Measurements from ENCODE around the gene GTF3C4. TPM values are rescaled to one million over a fixed set of nuclear protein-coding genes. Genes with fewer than 3 reads are reported as not detected.

The GTF3C4 gene
- total RNA-seq, 1 experiment from 2014 or later: 42.5 TPM

- Histone ChIP-seq H3K23me2 (ENCODE audit: insufficient read length, low read depth, low read length, poor library complexity, severe bottlenecking) (peaks cover 5% of the 10 kb centered on the region), H2AK5ac (ENCODE audit: insufficient read length, low read length) (no peak overlapping the region), H2BK15ac (ENCODE audit: low read depth, low read length) (no peak overlapping the region), H3K4me1 (ENCODE audit: insufficient read depth, low read length) (peaks cover 2% of the 10 kb centered on the region; the same call in 1 of the 2 replicates), H2BK12ac (ENCODE audit: insufficient read length, low read depth, low read length) (no peak overlapping the region), H2BK5ac (ENCODE audit: insufficient read length, low read length) (no peak overlapping the region), H3K79me1 (ENCODE audit: insufficient read depth, low read depth, low read length, poor library complexity, severe bottlenecking) (peaks cover 6% of the 10 kb centered on the region), H3K9ac (ENCODE audit: extremely low read depth, insufficient read length, low read length) (peak overlapping the region; percentile 75), H3K18ac (ENCODE audit: insufficient read length, low read depth, low read length) (no peak overlapping the region), H3K27ac (ENCODE audit: insufficient read length, low read depth, low read length) (peak overlapping the region; percentile 29), H2BK120ac (ENCODE audit: low read depth, low read length, poor library complexity, severe bottlenecking) (no peak overlapping the region), H3T11ph (ENCODE audit: low read length) (no peak overlapping the region), H3K79me2 (ENCODE audit: insufficient read depth, low read length) (peaks cover 36% of the 10 kb centered on the region; the same call in 1 of the 2 replicates), H3K56ac (ENCODE audit: insufficient read length, low read depth, low read length) (no peak overlapping the region), H3K27me3 (ENCODE audit: insufficient read depth, low read length) (no peaks in the 10 kb centered on the region), H3K4me2 (ENCODE audit: insufficient read depth, insufficient read length, low read length) (peak overlapping the region; percentile 54), H2AFZ (ENCODE audit: low read length) (no peak overlapping the region), H4K91ac (ENCODE audit: insufficient read length, low read depth, low read length) (no peak overlapping the region), H3K4ac (ENCODE audit: low read depth, low read length) (no peak overlapping the region), H4K20me1 (ENCODE audit: control insufficient read depth, insufficient read depth, insufficient read length) (no peaks in the 10 kb centered on the region), H3K23ac (ENCODE audit: insufficient read length, low read depth, low read length) (no peak overlapping the region), H3K9me3 (ENCODE audit: control insufficient read depth, low read depth, low read length) (no peaks in the 10 kb centered on the region), H3K14ac (ENCODE audit: insufficient read depth, low read length) (peak overlapping the region; percentile 82; the same call in 1 of the 2 replicates), H4K8ac (replicated peaks; ENCODE audit: insufficient read length, low read depth, low read length) (no peak overlapping the region), H4K5ac (ENCODE audit: insufficient read length, low read depth, low read length) (no peak overlapping the region), H2BK20ac (ENCODE audit: low read depth, low read length, poor library complexity, severe bottlenecking) (no peak overlapping the region)
- Mint-ChIP-seq H3K27ac (peak overlapping the region; percentile 63 to 89 (median 76); a peak in 6 of 7 replicates), H3K4me3 (peak overlapping the region; percentile 92 to 94), H3K27me3 (ENCODE audit: low read depth) (no peaks in the 10 kb centered on the region), H3K4me1 (peaks cover 33 to 41% of the 10 kb centered on the region in 2 experiments), H3K36me3 (ENCODE audit: insufficient read depth in 1 of 3, low read depth in 3 of 3) (peaks cover 13 to 26% (median 24%) of the 10 kb centered on the region in 3 experiments), H3K9me3 (no peaks in the 10 kb centered on the region)
- no peak for TF ChIP-seq CTCF (conservative IDR thresholded peaks at IDR 0.05)
- WGBS (ENCODE audit: extremely low coverage, insufficient read length, low lambda C conversion rate): no CpG with 5 or more reads among the region's 13 CpGs
- DNase-seq: peak; percentile 86
Measured at GRCh38 chr9:132669319-132669697, 956 bp upstream of the GTF3C4 start.

All from H9 (cell line).